ENCODE results near the gene TGM3. TPM values are rescaled to one million over a fixed set of nuclear protein-coding genes. Genes with fewer than 3 reads are reported as not detected.

The TGM3 gene, protein sequence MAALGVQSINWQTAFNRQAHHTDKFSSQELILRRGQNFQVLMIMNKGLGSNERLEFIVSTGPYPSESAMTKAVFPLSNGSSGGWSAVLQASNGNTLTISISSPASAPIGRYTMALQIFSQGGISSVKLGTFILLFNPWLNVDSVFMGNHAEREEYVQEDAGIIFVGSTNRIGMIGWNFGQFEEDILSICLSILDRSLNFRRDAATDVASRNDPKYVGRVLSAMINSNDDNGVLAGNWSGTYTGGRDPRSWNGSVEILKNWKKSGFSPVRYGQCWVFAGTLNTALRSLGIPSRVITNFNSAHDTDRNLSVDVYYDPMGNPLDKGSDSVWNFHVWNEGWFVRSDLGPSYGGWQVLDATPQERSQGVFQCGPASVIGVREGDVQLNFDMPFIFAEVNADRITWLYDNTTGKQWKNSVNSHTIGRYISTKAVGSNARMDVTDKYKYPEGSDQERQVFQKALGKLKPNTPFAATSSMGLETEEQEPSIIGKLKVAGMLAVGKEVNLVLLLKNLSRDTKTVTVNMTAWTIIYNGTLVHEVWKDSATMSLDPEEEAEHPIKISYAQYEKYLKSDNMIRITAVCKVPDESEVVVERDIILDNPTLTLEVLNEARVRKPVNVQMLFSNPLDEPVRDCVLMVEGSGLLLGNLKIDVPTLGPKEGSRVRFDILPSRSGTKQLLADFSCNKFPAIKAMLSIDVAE
- 1.4 TPM for total RNA-seq

DNA sequence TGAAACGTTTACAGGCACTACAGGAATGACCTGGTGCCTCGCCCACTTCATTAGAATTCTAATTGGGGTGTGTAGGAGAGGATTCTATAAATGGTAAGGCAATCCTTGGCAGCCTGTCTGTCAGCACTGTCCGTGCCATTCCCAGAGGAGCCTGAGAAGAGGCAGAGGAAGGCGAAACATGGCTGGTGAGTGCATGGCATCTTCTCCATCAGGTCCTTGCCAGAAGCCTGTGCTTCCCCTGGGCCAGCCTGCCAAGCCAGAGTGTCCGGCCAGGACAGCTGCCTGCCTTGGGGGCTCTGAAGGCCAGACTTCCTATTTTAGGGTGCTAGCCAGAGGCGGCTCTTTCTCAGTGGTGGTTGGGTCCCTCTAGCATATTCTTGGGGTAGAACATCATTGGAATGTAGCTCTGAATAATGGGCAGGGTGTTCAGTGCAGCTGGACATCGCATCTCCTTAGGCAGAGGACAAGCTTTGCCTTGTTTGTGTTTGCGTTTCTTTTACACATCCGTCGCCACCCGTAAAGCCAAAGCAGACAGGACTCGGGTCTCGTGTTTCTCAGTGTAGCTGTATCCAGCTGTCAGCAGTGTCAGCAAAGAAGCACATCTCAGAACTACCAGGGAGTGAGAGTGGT lies at the start of gene TGM3:
TGM3 (plus strand) TSS at position 116 of the 630 bp plus-strand sequence; CDS start at position 179, 63 bp downstream.
- no peak for DNase-seq (ENCODE audit: low spot score)

DNA sequence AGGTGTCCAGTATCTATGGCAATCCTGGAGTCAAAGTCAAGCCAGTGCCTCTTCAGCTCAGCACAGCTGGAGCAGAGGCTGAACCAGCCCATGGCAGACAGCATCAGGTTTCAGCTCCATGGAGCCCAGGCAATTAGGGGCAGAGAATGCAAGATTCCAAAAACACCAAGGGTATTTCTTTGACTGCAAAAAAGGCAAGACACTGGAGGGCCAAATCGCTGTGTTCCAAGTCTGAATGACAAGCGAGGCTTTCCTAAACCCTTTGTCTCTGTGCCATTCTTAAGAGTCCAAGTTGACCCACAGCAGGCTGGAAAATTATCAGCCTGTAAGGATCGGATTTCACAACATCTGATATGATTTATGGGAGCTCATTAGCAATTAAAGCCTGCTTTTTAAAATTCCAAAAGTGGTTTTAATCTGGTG lies 49.7 kb upstream of the TGM3 start:
- no peak for DNase-seq (ENCODE audit: low spot score)

GRCh38 chr20:2248837-2249236 lies 47.0 kb upstream of the TGM3 start:
- DNase-seq (ENCODE audit: low spot score), result no peak

GRCh38 chr20:2249935-2250334 lies 45.9 kb upstream of the TGM3 start:
- no peak for DNase-seq (ENCODE audit: low spot score)

- DNase-seq (ENCODE audit: low spot score), result no peak
Observed at GRCh38 chr20:2252419-2252997, 43.3 kb upstream of the TGM3 start.

DNA sequence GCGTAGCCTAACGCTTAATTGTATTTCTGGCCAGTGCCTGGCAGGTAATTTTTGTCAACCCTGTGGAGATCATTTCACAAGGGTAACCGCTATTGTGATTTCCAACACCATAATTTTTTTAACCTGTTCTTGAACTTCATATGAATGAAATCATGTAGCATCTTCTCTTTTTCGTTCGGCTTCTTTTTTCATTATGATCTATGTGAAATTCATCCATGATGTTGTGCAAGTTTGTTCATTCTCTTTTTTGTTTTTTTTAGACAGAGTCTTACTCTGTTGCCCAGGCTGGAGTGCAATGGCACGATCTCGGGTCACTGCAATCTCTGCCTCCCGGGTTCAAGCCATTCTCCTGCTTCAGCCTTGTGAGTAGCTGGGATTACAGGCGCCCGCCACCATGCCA lies 42.5 kb upstream of the TGM3 start:
- DNase-seq (ENCODE audit: low spot score), result no peak

- no peak for DNase-seq (ENCODE audit: low spot score)
Observed at GRCh38 chr20:2254333-2254732, 41.5 kb upstream of the TGM3 start.

- DNase-seq (ENCODE audit: low spot score), result no peak
Observed at GRCh38 chr20:2255926-2256531, 39.8 kb upstream of the TGM3 start.

- DNase-seq (ENCODE audit: low spot score), result no peak
Observed at GRCh38 chr20:2259731-2260130, 36.1 kb upstream of the TGM3 start.

DNA sequence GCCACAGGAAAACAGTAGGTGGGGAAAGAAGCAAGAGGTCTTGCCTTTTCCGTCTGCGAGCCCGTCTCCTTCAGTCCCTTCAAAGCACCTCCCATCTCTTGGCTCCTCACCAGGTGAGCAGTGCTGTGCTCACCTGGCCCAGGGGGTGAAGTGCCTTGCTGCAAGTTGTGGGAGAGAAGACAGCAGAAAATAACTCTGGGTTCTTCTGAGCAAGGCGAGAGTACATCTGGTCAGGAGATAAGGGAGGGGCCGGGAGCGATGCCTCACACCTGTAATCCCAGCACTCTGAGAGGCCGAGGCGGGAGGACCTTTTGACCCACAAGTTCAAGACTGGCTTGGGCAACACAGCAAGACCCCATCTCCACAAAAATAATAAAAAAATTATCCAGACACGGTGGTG lies 35.6 kb upstream of the TGM3 start:
- DNase-seq (ENCODE audit: low spot score), result no peak

DNA sequence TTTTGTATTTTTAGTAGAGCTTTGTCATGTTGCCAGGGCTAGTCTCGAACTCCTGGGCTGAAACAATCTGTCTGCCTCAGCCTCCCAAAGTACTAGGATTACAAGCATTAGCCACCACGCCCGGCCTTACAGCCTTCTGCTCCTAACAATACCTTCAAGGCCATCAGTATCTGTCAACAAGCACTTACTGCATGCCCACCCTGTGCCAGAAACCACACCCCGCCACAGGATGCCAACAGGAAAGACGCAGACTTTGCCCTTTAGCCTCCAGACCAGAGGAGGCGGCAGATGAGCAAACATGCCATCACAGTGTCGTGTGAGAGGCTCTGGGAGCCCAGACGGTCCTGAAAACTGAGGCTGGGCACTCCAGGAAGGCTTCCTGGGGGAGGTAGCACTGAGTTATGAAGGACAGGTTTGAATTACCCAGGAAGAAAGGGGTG lies 34.7 kb upstream of the TGM3 start:
- peak; percentile 84 for DNase-seq (ENCODE audit: low spot score)

DNA sequence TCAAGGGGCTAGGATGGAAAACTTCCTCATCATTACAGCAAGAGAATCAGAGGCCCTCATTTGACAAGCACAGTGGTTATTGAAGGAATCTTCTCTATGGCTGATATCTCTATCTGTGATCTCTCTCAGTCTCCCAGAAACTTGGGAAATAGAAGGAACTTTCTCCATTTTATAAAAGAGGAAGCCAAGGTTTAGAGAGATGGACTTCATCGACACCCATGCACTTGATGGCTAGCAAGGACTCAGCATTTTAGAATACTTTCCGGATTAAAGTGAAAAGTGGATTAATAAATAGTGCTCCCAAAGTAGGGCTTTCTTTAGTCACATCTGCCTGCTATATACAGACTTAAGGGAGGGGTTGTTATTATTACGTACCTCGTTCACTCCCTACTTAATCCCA lies 34.2 kb upstream of the TGM3 start:
- DNase-seq (ENCODE audit: low spot score), result no peak

DNA sequence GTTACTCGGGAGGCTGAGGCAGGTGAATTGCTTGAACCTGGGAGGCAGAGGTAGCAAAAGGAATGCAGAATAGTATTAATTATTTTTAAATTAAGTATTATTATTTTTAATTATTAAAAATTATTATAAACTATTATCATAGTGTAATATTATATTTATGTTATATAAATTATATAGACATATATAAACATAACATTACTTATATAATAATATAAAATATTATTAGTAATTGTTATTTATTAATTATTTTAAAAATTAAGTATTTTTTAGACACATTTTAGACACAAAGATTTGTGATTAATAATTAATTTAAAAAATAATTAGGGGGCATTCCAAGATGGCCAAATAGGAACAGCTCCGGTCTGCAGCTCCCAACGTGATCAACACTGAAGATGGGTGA lies 31.7 kb upstream of the TGM3 start:
- DNase-seq (ENCODE audit: low spot score), result no peak

GRCh38 chr20:2264621-2265374 lies 31.0 kb upstream of the TGM3 start:
- peak; percentile 91 for DNase-seq (ENCODE audit: low spot score)

- no peak for DNase-seq (ENCODE audit: low spot score)
Observed at GRCh38 chr20:2273634-2274302, 22.0 kb upstream of the TGM3 start.

DNA sequence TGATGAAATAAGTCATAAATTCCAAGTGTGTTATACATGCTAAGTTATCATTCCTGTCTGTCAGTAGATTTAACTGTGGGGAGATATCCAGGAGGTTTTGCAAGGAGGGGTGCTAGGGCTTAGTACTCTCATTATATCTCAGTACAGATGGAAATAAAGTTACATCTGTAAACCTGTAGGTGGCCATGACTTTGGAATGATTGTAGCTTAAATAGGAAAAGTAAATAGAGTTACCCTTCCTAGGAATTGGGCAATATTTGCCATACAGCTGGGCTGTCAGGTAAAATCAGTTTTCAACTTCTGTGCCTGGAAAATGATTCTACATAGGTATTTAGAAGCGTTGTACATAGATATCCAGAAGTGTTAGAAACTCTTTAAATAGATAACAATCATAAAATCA lies 19.8 kb upstream of the TGM3 start:
- DNase-seq (ENCODE audit: low spot score), result no peak

- DNase-seq (ENCODE audit: low spot score), result no peak
Observed at GRCh38 chr20:2279253-2279779, 16.5 kb upstream of the TGM3 start.

DNA sequence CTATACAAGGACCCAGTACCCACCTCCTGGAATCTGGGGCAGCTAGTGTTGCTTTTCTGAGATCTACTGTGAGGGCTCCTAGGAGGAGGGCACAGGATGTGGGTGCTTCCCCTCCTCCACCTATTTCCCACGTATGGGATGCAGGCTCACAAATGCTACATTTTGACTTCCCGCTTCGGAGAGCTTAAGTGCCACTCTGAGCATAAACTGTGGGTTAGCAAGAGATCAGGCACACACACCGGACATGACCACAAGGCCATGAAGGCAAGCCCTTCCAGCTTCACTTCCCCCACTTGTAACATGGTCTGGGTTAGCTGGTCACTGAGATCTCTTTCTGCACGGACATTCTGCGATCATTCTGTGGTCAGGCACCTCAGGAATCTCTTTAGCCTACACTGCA lies 15.7 kb upstream of the TGM3 start:
- DNase-seq (ENCODE audit: low spot score), result no peak

GRCh38 chr20:2281563-2281962 lies 14.2 kb upstream of the TGM3 start:
- DNase-seq (ENCODE audit: low spot score), result no peak

GRCh38 chr20:2282181-2282580 lies 13.6 kb upstream of the TGM3 start:
- DNase-seq (ENCODE audit: low spot score), result no peak
